ENCODE data around the gene HDAC11. TPM values are rescaled to one million over a fixed set of nuclear protein-coding genes. Genes with fewer than 3 reads are reported as not detected.

Gene HDAC11
- total and polyA plus RNA-seq, 2 of the 13 experiments (the other 11 are each of a cell fraction or from before 2014, with no cell fraction given) = 13.7 to 33.1 TPM

DNA sequence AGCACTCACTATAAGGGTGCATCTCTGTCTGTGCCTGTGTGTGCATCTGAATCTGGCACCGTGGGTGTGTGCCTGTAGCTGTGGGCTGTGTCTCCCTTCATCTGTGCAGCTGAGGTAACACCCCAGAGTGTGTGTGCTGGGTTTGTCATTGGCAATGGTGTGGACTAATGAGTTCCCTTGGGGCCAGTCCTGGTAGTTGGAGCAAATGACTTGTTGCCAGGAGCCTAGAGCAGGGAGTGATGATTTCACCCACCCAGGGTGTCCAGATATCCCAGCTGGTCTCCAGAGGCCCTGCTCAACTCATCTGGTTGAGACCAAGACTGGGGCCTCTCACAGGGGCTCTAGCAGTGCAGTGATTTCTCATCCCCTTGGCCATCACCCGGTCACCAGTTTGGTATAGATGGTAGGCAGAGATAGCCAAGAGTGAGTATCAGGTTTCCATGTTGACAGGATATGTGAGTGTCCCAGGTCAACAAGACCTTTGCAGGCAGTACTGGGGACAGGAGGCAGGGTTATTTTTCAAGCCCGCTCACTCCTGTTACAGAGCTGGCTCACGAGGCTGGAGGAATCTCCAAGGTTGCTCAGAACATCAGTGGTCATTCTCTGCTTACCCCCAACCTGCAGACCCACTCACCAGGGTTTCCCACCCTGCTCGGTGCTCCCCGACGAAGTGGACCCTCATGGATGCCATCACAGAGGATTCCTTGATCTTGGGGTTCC, 4.1 kb upstream of the HDAC11 start (continued):
- TF ChIP-seq, protein P1, sequence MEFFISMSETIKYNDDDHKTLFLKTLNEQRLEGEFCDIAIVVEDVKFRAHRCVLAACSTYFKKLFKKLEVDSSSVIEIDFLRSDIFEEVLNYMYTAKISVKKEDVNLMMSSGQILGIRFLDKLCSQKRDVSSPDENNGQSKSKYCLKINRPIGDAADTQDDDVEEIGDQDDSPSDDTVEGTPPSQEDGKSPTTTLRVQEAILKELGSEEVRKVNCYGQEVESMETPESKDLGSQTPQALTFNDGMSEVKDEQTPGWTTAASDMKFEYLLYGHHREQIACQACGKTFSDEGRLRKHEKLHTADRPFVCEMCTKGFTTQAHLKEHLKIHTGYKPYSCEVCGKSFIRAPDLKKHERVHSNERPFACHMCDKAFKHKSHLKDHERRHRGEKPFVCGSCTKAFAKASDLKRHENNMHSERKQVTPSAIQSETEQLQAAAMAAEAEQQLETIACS (CRISPR knock-in tag; IDR thresholded peaks at IDR 0.05) = no peak
- TF ChIP-seq RFXANK (CRISPR knock-in tag; IDR thresholded peaks at IDR 0.05) (peak; percentile 81; the same call in 1 of the 2 replicates), ISL2 (CRISPR knock-in tag; IDR thresholded peaks at IDR 0.05) (no peak), JUND (CRISPR knock-in tag; IDR thresholded peaks at IDR 0.05) (no peak), HMG20A (CRISPR knock-in tag; IDR thresholded peaks at IDR 0.05; ENCODE audit: borderline replicate concordance) (peak; percentile 76; the same call in 1 of the 2 replicates), DNMT3B (CRISPR knock-in tag; conservative IDR thresholded peaks at IDR 0.05) (no peak), MZF1 (CRISPR knock-in tag; IDR thresholded peaks at IDR 0.05; ENCODE audit: borderline replicate concordance) (no peak), ZNF224 (CRISPR knock-in tag; IDR thresholded peaks at IDR 0.05) (no peak), ZNF460 (CRISPR knock-in tag; IDR thresholded peaks at IDR 0.05; ENCODE audit: borderline replicate concordance) (no peak), ZNF629 (CRISPR knock-in tag; conservative IDR thresholded peaks at IDR 0.05) (no peak), RORA (CRISPR knock-in tag; IDR thresholded peaks at IDR 0.05) (no peak), ESRRA (CRISPR knock-in tag; IDR thresholded peaks at IDR 0.05; ENCODE audit: low read depth) (no peak), ZNF703 (CRISPR knock-in tag; IDR thresholded peaks at IDR 0.05; ENCODE audit: borderline replicate concordance) (no peak), JUNB (CRISPR knock-in tag; IDR thresholded peaks at IDR 0.05; ENCODE audit: borderline replicate concordance) (no peak), SOX6 (IDR thresholded peaks at IDR 0.05) (no peak), SOX6 (CRISPR knock-in tag; IDR thresholded peaks at IDR 0.05) (peak; percentile 63; the same call in 1 of the 2 replicates), CBX1 (IDR thresholded peaks at IDR 0.05; ENCODE audit: low read depth) (peak; percentile 22), ZSCAN21 (CRISPR knock-in tag; IDR thresholded peaks at IDR 0.05; ENCODE audit: borderline replicate concordance) (peak; percentile 87; the same call in 1 of the 2 replicates), BCL6 (CRISPR knock-in tag; IDR thresholded peaks at IDR 0.05) (peak; percentile 44; the same call in 1 of the 2 replicates), ZNF354B (CRISPR knock-in tag; IDR thresholded peaks at IDR 0.05) (peak; percentile 56; the same call in 1 of the 2 replicates), ZNF670 (CRISPR knock-in tag; IDR thresholded peaks at IDR 0.05; ENCODE audit: borderline replicate concordance) (0 out of 2 replicates have a peak, but pooled peaks have one; percentile 37), CCDC6 (CRISPR knock-in tag; IDR thresholded peaks at IDR 0.05) (no peak), SP4 (CRISPR knock-in tag; IDR thresholded peaks at IDR 0.05) (no peak; the same call in 1 of the 2 replicates), MXD4 (CRISPR knock-in tag; IDR thresholded peaks at IDR 0.05) (0 out of 2 replicates have a peak, but pooled peaks have one; percentile 55), MTF2 (CRISPR knock-in tag; IDR thresholded peaks at IDR 0.05; ENCODE audit: borderline replicate concordance) (no peak)
- TF ChIP-seq, protein P2, sequence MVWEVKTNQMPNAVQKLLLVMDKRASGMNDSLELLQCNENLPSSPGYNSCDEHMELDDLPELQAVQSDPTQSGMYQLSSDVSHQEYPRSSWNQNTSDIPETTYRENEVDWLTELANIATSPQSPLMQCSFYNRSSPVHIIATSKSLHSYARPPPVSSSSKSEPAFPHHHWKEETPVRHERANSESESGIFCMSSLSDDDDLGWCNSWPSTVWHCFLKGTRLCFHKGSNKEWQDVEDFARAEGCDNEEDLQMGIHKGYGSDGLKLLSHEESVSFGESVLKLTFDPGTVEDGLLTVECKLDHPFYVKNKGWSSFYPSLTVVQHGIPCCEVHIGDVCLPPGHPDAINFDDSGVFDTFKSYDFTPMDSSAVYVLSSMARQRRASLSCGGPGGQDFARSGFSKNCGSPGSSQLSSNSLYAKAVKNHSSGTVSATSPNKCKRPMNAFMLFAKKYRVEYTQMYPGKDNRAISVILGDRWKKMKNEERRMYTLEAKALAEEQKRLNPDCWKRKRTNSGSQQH (CRISPR knock-in tag; IDR thresholded peaks at IDR 0.05; ENCODE audit: low read depth) = no peak
- TF ChIP-seq, protein P3, sequence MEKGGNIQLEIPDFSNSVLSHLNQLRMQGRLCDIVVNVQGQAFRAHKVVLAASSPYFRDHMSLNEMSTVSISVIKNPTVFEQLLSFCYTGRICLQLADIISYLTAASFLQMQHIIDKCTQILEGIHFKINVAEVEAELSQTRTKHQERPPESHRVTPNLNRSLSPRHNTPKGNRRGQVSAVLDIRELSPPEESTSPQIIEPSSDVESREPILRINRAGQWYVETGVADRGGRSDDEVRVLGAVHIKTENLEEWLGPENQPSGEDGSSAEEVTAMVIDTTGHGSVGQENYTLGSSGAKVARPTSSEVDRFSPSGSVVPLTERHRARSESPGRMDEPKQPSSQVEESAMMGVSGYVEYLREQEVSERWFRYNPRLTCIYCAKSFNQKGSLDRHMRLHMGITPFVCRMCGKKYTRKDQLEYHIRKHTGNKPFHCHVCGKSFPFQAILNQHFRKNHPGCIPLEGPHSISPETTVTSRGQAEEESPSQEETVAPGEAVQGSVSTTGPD (CRISPR knock-in tag; IDR thresholded peaks at IDR 0.05) = peak; percentile 98

Measured in HepG2 (cell line).